Calu3 (cell line): Measurements from ENCODE around the gene AK9. TPM values are rescaled to one million over a fixed set of nuclear protein-coding genes. Genes with fewer than 3 reads are reported as not detected.

Experiments used
- BruUV-seq: library from RNA; stranded (reverse); fragments of 400-500 nt; replicated peaks from 2 replicates; lab custom pipeline; 2021; lab: Mats Ljungman, UMichigan
- CTCF ChIA-PET: fragments of 300-600 bp; sonication (Branson Sonifier 250); formaldehyde crosslinking; loops from one replicate; lab custom pipeline; 2022; ENCODE audit warnings: antibody characterized with exemption; lab: Charles Lee
- DNase-seq: peaks from one replicate; pipeline ENCODE4 v3.0.0; 2022
- H3K27ac Mint-ChIP-seq: one replicate; pipeline ENCODE4 v1.8.0; 2022; ENCODE audit warnings: mixed read lengths; ENCODE audit not compliant: unreplicated experiment
- H3K27me3 Mint-ChIP-seq: one replicate; pipeline ENCODE4 v1.8.0; 2022; ENCODE audit warnings: mixed read lengths; ENCODE audit not compliant: unreplicated experiment
- H3K36me3 Mint-ChIP-seq: one replicate; pipeline ENCODE4 v1.8.0; 2022; ENCODE audit warnings: mild to moderate bottlenecking, moderate library complexity, mixed read lengths; ENCODE audit not compliant: insufficient read depth, unreplicated experiment
- H3K4me1 Mint-ChIP-seq: one replicate; pipeline ENCODE4 v1.8.0; 2022; ENCODE audit warnings: mild to moderate bottlenecking, low read depth, mixed read lengths; ENCODE audit not compliant: unreplicated experiment
- H3K4me3 Mint-ChIP-seq: one replicate; pipeline ENCODE4 v1.8.0; 2022; ENCODE audit warnings: mild to moderate bottlenecking, low read depth, moderate library complexity, mixed read lengths; ENCODE audit not compliant: unreplicated experiment
- H3K9me3 Mint-ChIP-seq: one replicate; pipeline ENCODE4 v1.8.0; 2022; ENCODE audit warnings: low read depth, mixed read lengths; ENCODE audit not compliant: unreplicated experiment
- intact Hi-C: fragments of 100-400 bp; cut with micrococcal nuclease; formaldehyde crosslinking; loops from one replicate; pipeline ENCODE4 v1.10.0; 2022; ENCODE audit not compliant: unreplicated experiment
- total RNA-seq: library from RNA; stranded (reverse); gene quantifications from 2 replicates; pipeline ENCODE4 v1.2.3, GENCODE V29; 2022
- TF ChIP-seq, protein P1 (sequence below): fragments of 200-600 bp; IDR thresholded peaks from one replicate; pipeline ENCODE4 v1.8.0; 2022; ENCODE audit warnings: antibody characterized with exemption; ENCODE audit not compliant: unreplicated experiment

Gene AK9
- total RNA-seq, 1 experiment from 2014 or later: 7.6 TPM

DNA sequence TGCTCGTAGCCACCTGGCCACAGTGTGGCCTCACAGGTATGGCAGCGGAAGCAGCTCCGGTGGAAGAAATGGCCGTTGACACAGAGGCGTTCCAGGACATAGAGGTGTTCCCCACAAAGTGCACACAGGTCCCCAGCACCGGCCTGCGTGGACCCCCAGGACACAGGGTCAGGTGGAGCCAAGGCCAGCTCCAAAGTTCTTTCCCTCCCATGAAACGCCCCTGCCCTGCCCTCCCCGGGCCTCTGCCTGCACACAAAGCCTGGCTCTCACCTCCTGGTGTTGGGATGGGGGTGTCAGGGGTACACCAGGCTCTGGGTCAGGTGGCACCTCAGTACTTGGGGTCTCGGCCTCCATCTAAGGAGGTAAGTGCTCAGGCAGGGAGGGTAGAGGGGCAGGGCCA is 243.9 kb downstream of the AK9 start:
- no peak overlapping the region for H3K4me3 Mint-ChIP-seq
- no peaks in the 10 kb centered on the region for H3K4me1 Mint-ChIP-seq
- DNase-seq: no peak
- TF ChIP-seq, protein P1, sequence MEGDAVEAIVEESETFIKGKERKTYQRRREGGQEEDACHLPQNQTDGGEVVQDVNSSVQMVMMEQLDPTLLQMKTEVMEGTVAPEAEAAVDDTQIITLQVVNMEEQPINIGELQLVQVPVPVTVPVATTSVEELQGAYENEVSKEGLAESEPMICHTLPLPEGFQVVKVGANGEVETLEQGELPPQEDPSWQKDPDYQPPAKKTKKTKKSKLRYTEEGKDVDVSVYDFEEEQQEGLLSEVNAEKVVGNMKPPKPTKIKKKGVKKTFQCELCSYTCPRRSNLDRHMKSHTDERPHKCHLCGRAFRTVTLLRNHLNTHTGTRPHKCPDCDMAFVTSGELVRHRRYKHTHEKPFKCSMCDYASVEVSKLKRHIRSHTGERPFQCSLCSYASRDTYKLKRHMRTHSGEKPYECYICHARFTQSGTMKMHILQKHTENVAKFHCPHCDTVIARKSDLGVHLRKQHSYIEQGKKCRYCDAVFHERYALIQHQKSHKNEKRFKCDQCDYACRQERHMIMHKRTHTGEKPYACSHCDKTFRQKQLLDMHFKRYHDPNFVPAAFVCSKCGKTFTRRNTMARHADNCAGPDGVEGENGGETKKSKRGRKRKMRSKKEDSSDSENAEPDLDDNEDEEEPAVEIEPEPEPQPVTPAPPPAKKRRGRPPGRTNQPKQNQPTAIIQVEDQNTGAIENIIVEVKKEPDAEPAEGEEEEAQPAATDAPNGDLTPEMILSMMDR: no peak
- peaks cover 27% of the 10 kb centered on the region for H3K36me3 Mint-ChIP-seq
- no peak overlapping the region for H3K27ac Mint-ChIP-seq
- intact Hi-C loops: no loop called here
- no TSS peak for BruUV-seq
- CTCF ChIA-PET: no interaction called here
- H3K9me3 Mint-ChIP-seq: no peaks in the 10 kb centered on the region
- no peaks in the 10 kb centered on the region for H3K27me3 Mint-ChIP-seq

DNA sequence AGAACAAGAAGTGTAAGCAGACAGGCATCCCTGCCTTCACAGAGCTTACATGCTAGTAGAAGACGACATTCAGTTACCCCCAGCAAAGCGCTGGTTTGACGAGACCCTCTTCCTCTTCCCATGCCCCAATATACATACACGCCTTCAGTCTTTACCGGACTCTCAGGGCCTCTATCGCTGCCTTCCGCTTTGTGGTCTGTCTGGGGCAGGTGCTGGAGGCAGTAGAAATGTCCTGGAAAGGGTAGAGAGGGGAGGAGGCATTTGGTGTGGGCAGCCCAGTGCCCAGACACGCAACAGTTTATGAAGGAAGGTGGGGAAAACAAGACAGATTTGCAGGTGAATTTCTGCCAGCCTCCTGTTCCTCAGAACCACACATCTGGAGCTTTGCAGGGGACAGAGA is 244.5 kb downstream of the AK9 start:
- Mint-ChIP-seq H3K36me3 (peaks cover 31% of the 10 kb centered on the region), H3K4me3 (no peak overlapping the region), H3K9me3 (no peaks in the 10 kb centered on the region), H3K27ac (no peak overlapping the region), H3K27me3 (no peaks in the 10 kb centered on the region), H3K4me1 (no peaks in the 10 kb centered on the region)
- CTCF ChIA-PET: interaction anchor here (0.7 kb wide), 1 partner anchor 962 kb away, joined by 8 read pairs; no protein-coding TSS in a partner anchor
- intact Hi-C loops: no loop called here
- DNase-seq: no peak
- TF ChIP-seq, protein P1: no peak
- no TSS peak for BruUV-seq

DNA sequence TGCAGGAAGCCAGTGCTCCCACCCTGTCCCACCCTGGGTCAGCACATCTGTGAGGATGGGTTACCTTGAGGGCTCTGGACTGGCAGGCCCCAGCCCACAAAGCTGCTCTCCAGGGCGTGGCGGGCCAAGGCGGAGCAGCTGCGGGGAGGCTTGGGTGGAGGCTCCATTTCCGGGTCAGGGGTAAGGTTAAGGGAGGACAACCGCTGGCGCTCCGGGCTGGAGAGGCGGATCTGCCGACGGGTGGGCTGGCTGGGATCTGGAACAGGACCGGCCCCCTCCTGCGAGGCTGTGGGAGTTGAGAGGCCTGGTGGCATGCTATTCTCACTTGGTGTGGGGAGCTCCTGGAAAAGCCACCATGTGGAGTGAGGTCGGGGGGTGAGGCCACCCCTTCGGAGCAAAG is 244.9 kb downstream of the AK9 start:
- intact Hi-C loops: no loop called here
- Mint-ChIP-seq H3K27ac (no peak overlapping the region), H3K4me1 (no peaks in the 10 kb centered on the region), H3K4me3 (no peak overlapping the region), H3K27me3 (no peaks in the 10 kb centered on the region), H3K9me3 (no peaks in the 10 kb centered on the region), H3K36me3 (peaks cover 36% of the 10 kb centered on the region)
- no TSS peak for BruUV-seq
- CTCF ChIA-PET: interaction anchor here (0.7 kb wide), 1 partner anchor 963 kb away, joined by 8 read pairs; no protein-coding TSS in a partner anchor
- TF ChIP-seq, protein P1: no peak
- no peak for DNase-seq

DNA sequence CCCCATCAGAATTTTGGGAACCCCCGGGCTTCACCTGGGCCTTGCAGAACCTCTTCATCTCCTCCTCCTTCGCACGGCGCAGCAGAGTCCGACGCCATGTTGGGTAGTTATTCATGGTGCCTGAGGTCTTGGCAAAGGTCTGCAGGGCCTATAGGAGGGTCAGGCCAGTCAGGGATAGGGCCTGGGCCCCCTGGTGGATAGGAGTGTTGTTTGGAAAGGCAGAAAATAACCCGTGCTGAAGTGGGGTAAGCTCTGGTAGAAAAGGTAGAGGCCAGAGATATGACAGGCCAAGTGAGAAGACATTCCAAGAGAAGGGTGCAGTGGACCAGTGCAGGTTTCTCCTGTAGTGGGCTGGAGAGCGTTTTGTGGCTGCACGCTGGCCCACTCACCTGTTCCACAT is 245.6 kb downstream of the AK9 start:
- DNase-seq: no peak
- H3K9me3 Mint-ChIP-seq: no peaks in the 10 kb centered on the region
- TF ChIP-seq, protein P1: no peak
- CTCF ChIA-PET: no interaction called here
- BruUV-seq: no TSS peak
- intact Hi-C loops: no loop called here
- no peak overlapping the region for H3K4me3 Mint-ChIP-seq
- peaks cover 39% of the 10 kb centered on the region for H3K36me3 Mint-ChIP-seq
- no peaks in the 10 kb centered on the region for H3K4me1 Mint-ChIP-seq
- peak overlapping the region; percentile 30 for H3K27ac Mint-ChIP-seq
- no peaks in the 10 kb centered on the region for H3K27me3 Mint-ChIP-seq
